Middle frontal gyrus (tissue), 1 donor: ENCODE results near the gene ZP3.
"Not testable (repeated sequence)": the region's sequence is repeated elsewhere in the genome, so short reads cannot be mapped to it uniquely, and the experiment has no call there.

Experiments
- DNase-seq: peaks from one replicate; pipeline ENCODE4 v3.0.0-alpha.2; 2015; ENCODE audit warnings: low spot score; ENCODE audit errors: extremely low spot score

Gene ZP3

GRCh38 chr7:76440404-76440803, 15.7 kb downstream of the ZP3 start:
- not testable (repeated sequence) for DNase-seq

DNA sequence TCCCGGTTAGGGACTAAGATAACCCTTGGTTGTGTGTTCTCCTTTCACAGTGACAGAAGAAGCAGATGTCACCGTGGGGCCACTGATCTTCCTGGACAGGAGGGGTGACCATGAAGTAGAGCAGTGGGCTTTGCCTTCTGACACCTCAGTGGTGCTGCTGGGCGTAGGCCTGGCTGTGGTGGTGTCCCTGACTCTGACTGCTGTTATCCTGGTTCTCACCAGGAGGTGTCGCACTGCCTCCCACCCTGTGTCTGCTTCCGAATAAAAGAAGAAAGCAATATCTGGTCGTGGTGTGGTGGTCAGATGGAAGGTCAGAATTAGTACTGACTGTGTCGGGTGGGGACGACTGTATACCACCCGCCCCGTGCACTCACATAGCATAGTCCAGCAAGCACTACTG, 17.0 kb downstream of the ZP3 start:
- not testable (repeated sequence) for DNase-seq

- not testable (repeated sequence) for DNase-seq
Observed at GRCh38 chr7:76442664-76443446, 18.1 kb downstream of the ZP3 start.

DNA sequence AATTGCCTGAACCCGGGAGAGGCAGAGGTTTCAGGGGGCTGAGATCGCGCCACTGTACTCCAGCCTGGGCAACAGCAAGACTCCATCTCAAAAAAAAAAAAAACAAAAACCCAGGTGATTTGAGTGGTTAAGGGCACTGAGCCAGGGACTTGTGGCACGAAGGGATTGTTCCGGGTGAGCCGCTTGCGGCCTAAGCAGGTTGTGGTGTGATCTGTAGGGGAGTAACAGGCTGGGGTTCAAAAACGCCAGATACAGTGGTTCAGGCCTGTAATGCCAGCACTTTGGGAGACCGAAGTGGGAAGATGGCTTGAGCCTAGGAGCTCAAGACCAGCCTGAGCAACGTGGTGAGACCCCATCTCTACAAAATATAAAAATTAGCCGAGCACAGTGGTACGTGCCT, 19.1 kb downstream of the ZP3 start:
- DNase-seq, result not testable (repeated sequence)

- not testable (repeated sequence) for DNase-seq
Observed at GRCh38 chr7:76445577-76446008, 20.8 kb downstream of the ZP3 start.

DNA sequence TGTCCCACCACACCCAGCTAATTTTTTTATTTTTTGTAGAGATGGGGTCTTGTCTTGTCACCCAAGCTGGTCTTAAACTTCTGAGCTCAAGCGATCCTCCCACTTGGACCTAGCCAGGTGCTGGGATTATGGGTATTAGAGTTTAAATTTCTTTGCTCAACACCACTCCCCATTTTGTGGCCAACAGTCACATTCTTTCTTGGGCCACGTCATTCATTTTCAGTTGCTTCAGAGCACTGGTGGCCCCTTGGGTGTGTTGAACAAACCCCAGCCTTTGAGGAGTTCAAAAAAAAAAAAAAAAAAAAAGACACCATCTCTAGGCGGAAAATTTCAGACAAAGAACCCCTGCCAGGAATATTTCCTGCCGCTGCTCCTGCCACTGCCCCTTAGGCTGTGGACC, 32.3 kb downstream of the ZP3 start:
- not testable (repeated sequence) for DNase-seq

- DNase-seq, result not testable (repeated sequence)
Observed at GRCh38 chr7:76458504-76458903, 33.8 kb downstream of the ZP3 start.

DNA sequence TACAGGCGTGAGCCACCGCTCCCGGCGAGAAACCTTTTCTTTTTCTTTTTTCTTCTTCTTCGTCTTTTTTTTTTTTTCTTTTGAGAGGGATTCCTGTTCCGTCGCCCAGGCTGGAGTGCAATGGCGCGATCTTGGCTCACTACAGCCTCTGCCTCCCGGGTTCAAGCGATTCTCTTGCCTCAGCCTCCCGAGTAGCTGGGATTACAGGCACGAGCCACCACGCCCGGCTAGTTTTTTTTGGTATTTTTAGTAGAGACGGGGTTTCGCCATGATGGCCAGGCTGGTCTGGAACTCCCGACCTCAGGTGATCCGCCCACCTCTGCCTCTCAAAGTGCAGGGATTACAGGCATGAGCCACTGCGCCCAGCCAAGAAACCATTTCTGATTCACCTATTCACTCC, 36.0 kb downstream of the ZP3 start:
- not testable (repeated sequence) for DNase-seq

GRCh38 chr7:76461464-76462101, 36.8 kb downstream of the ZP3 start, which contains the start of gene DTX2:
DTX2 (plus strand) TSS chr7:76461709; CDS start chr7:76480510, 18,801 bp downstream.
- not testable (repeated sequence) for DNase-seq

GRCh38 chr7:76462271-76462882, 37.6 kb downstream of the ZP3 start:
- not testable (repeated sequence) for DNase-seq

- DNase-seq, result not testable (repeated sequence)
Observed at GRCh38 chr7:76464959-76465358, 40.2 kb downstream of the ZP3 start.

GRCh38 chr7:76465950-76466349, 41.2 kb downstream of the ZP3 start:
- DNase-seq, result not testable (repeated sequence)

- DNase-seq, result not testable (repeated sequence)
Observed at GRCh38 chr7:76467743-76468404, 43.1 kb downstream of the ZP3 start.

DNA sequence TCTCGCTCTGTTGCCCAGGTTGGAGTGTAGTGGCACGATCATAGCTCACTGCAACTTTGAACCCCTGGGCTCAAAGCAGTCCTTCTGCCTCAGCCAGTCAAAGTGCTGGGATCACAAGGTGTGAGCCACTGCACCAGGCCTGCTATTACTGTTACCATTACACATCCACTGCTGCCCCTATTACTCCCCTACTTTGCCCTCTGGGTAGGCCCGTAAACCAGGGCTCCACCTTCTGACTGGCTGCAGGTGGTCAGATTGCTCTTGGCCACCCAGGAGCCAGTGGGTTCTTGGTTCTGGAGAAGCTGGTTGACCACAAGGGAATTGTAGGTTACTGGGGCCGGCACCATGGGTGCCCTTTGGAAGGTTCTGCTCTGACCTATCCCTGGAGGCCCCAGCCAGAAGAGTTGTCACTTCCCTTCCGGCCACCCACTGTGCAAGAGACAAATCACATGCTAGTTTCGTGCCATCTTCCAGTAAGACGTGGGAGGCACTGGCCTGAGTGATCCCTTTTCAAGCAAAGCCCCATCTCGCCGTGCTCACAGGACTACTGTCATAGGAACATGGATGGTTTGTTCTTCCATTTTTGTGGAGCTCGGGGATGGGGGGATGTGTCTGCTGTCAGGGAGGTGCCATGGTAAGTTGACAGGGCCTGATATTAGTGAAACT, 46.9 kb downstream of the ZP3 start:
- not testable (repeated sequence) for DNase-seq

- DNase-seq, result not testable (repeated sequence)
Observed at GRCh38 chr7:76473097-76473496, 48.3 kb downstream of the ZP3 start.

DNA sequence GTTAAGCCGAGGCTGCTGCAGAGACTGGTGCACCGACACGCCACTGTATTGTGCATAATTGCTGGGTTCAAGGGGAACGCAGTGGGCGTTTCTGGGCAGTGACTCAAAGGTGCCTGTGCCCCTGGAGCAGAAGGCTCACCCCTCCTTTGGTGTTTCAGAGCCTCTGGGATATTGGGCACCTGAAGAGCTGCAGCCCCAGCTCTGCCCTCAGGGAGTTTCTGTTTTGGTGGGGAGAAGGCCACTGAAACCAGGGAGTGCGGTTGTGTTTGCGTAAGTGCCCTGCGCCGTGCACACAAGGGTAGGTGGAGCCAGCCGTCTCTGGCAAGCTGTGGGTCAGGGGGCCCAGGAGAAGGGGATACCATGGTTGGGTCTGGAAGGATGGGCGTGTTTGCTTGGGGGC, 51.5 kb downstream of the ZP3 start:
- DNase-seq, result not testable (repeated sequence)

- not testable (repeated sequence) for DNase-seq
Observed at GRCh38 chr7:76476742-76477474, 52.2 kb downstream of the ZP3 start.

DNA sequence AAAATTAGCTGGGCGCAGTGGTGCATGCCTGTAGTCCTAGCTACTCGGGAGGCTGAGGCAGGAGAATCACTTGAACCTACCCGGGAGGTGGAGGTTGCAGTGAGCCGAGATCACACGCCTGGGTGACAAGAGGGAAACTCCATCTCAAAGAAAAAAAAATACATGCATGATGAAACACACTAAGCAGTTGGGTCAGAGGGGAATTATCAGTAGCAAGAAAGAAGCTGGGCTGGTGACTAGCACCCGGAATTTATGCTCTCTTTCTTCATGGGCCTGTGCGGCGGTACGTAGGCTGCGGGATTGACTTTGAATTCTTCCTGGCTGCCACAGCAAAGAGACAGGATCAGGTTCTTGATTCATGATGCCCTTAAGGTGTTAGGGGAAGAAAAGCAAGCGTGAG, 54.9 kb downstream of the ZP3 start:
- DNase-seq, result not testable (repeated sequence)

DNA sequence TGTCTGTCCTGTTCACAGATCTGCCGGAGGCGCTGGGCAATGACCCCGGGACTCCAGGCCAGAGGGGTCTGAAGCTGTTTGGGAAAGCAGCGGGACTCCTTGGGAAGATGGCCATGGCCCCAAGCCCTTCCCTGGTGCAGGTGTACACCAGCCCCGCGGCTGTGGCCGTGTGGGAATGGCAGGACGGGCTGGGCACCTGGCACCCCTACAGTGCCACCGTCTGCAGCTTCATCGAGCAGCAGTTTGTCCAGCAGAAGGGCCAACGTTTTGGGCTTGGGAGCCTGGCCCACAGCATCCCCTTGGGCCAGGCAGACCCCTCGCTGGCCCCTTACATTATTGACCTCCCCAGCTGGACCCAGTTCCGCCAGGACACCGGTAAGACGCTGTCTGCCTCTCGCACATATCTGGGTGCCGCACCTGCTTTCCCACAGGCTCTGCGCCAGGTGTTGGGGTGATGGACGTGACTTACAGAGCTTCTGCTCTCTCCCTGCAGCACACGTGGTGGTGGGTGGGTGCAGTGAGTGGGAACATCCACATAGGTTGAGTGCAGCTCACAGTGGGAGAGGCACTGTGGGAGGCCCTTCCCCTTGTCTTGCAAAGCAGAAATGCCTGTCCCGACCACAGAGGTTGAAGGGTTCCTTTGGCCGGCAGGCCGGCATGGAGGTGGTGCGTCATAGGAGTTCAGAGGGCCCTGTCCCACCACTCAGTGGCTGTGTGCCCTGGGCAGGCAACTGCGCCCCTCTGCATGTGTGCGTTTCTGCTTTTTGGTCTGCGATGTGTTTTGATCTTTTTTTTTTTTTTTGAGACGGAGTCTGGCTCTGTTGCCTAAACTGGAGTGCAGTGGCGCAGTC, 55.9 kb downstream of the ZP3 start:
- not testable (repeated sequence) for DNase-seq
